ENCODE measurements around the gene ADD1. TPM values are rescaled to one million over a fixed set of nuclear protein-coding genes. Genes with fewer than 3 reads are reported as not detected.

ADD1 gene
- total and polyA plus RNA-seq, 2 donors (not counting 1 experiment from before 2014, with no cell fraction given): 164 to 171 TPM

DNA sequence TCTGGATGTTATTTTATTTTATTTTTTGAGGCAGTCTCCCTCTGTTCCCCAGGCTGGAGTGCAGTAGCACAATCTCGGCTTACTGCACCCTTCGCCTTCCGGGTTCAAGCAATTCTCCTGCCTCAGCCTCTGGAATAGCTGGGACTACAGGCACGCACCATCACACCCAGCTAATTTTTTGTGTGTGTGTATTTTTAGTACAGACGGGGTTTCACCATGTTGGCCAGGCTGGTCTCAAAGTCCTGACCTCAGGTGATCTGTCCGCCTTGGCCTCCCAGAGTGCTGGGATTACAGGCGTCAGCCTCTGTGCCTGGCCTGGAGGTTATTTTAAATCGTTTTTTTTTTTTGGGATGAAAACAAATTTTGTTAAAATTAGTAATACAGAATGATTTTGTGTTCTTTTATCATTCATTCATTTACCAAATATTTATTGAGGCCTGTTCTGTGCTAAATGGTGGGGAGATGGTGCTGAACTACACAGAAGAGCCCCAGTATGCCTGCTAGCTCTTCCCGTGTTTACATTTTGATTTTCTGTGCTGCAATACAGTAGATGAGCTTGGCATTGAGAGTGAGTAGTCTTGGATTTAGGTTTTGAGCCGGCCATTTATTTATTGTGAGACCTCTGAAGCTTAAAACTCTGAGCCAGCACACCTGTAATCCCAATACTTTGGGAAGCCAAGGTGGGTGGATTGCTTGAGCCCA, 22.7 kb downstream of the ADD1 start:
- TF ChIP-seq, protein P1, sequence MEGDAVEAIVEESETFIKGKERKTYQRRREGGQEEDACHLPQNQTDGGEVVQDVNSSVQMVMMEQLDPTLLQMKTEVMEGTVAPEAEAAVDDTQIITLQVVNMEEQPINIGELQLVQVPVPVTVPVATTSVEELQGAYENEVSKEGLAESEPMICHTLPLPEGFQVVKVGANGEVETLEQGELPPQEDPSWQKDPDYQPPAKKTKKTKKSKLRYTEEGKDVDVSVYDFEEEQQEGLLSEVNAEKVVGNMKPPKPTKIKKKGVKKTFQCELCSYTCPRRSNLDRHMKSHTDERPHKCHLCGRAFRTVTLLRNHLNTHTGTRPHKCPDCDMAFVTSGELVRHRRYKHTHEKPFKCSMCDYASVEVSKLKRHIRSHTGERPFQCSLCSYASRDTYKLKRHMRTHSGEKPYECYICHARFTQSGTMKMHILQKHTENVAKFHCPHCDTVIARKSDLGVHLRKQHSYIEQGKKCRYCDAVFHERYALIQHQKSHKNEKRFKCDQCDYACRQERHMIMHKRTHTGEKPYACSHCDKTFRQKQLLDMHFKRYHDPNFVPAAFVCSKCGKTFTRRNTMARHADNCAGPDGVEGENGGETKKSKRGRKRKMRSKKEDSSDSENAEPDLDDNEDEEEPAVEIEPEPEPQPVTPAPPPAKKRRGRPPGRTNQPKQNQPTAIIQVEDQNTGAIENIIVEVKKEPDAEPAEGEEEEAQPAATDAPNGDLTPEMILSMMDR (conservative IDR thresholded peaks at IDR 0.05 in 1 of 2, IDR thresholded peaks at IDR 0.05 in 1 of 2; ENCODE audit: low read depth in 1 of 2, low read length in 2 of 2): no peak
- no peak for TF ChIP-seq EZH2 (IDR thresholded peaks at IDR 0.05; ENCODE audit: low read length, missing control alignments)
- Histone ChIP-seq H3K27ac (ENCODE audit: insufficient read depth, low read length) (no peak overlapping the region), H3K36me3 (ENCODE audit: control insufficient read depth, insufficient read depth, low read length) (no peaks in the 10 kb centered on the region), H2AFZ (ENCODE audit: low read length) (no peak overlapping the region), H3K4me2 (ENCODE audit: extremely low read depth, insufficient read depth, low read length) (no peak overlapping the region), H3K9me3 (ENCODE audit: control insufficient read depth, insufficient read depth, low read depth, low read length) (no peaks in the 10 kb centered on the region), H3K79me2 (ENCODE audit: control insufficient read depth, insufficient read depth, low read length) (peaks cover 88% of the 10 kb centered on the region), H3K4me3 (replicated peaks in 1 of 4; ENCODE audit: control extremely low read depth in 1 of 4, insufficient read depth in 1 of 4, low read depth in 3 of 4, low read length in 4 of 4) (no peak overlapping the region), H3K27me3 (ENCODE audit: control insufficient read depth, insufficient read depth, low read length) (no peaks in the 10 kb centered on the region), H3K9ac (ENCODE audit: insufficient read depth, low read length) (no peak overlapping the region), H4K20me1 (ENCODE audit: control insufficient read depth, extremely low read depth, insufficient read depth, low read length) (peaks cover 4% of the 10 kb centered on the region), H3K4me1 (ENCODE audit: control insufficient read depth, extremely low read depth, insufficient read depth, low read length) (peaks cover 20% of the 10 kb centered on the region)
- DNase-seq (ENCODE audit: low read depth in 2 of 2): no peak

DNA sequence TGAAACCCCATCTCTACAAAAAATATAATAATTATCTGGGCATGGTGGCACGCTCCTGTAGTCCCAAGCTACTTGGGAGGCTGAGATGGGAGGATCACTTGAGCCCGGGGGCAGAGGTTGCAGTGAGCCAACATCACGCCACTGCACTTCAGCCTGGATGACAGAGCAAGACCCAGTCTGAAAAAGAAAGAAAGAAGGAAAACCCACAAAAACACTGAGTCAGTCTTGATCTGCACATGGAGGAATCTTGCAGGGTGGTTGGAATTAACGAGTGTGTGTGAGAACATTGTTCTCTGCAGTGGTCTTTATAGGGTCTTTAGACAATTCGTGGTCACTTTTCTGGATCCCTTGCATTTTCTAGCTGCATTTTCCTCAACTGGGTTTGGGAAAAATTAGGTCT, 23.2 kb downstream of the ADD1 start:
- H3K79me2 ChIP-seq (ENCODE audit: control insufficient read depth, insufficient read depth, low read length): peaks cover 89% of the 10 kb centered on the region
- peak in 1 of 2 donors; percentile 60 for DNase-seq (ENCODE audit: low read depth in 2 of 2)
- peaks cover 2% of the 10 kb centered on the region for H4K20me1 ChIP-seq (ENCODE audit: control insufficient read depth, extremely low read depth, insufficient read depth, low read length)
- no peaks in the 10 kb centered on the region for H3K9me3 ChIP-seq (ENCODE audit: control insufficient read depth, insufficient read depth, low read depth, low read length)
- no peak overlapping the region for H3K4me3 ChIP-seq (replicated peaks in 1 of 4; ENCODE audit: control extremely low read depth in 1 of 4, insufficient read depth in 1 of 4, low read depth in 3 of 4, low read length in 4 of 4)
- TF ChIP-seq, protein P1 (conservative IDR thresholded peaks at IDR 0.05 in 1 of 2, IDR thresholded peaks at IDR 0.05 in 1 of 2; ENCODE audit: low read depth in 1 of 2, low read length in 2 of 2): no peak
- TF ChIP-seq EZH2 (IDR thresholded peaks at IDR 0.05; ENCODE audit: low read length, missing control alignments): no peak
- no peak overlapping the region for H3K9ac ChIP-seq (ENCODE audit: insufficient read depth, low read length)
- no peak overlapping the region for H2AFZ ChIP-seq (ENCODE audit: low read length)
- H3K4me1 ChIP-seq (ENCODE audit: control insufficient read depth, extremely low read depth, insufficient read depth, low read length): peaks cover 19% of the 10 kb centered on the region
- no peak overlapping the region for H3K27ac ChIP-seq (ENCODE audit: insufficient read depth, low read length)
- H3K36me3 ChIP-seq (ENCODE audit: control insufficient read depth, insufficient read depth, low read length): no peaks in the 10 kb centered on the region
- H3K4me2 ChIP-seq (ENCODE audit: extremely low read depth, insufficient read depth, low read length): peak overlapping the region; percentile 92
- H3K27me3 ChIP-seq (ENCODE audit: control insufficient read depth, insufficient read depth, low read length): no peaks in the 10 kb centered on the region

DNA sequence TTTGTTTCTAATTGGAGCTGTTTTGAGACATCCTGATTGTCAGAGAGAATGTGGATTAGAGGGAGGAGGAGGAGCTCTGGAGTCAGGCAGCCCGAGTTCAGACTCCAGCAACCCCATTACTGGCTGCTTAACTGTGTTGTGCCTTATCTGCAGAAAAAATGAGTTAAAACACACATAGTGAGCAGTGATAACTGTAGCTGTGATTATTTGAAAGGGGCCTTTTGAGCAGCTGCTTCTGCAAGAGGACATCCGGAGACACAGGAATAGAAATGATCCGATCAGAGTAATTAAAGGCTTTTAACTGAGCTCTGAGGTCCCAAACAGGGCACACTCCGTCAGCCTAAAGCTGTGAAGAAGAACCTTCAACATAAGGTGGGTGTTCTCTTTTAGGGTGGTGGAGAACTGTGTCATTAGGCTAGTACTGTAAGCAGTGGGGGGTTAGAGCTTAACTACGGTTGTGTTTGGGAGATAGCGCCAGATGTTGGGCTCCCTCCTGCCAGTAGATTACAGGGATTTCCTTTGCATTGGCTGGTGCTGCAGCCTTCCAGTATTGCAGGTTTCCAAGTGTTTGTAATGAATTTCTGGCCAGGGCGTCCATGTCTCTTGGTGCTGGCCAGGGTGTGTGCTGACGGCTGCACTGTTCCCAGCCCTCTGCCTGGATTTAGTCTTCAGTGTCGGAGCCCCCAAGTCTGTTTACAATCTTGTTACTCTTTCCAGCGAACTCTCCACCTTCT, 24.3 kb downstream of the ADD1 start:
- Histone ChIP-seq H3K9me3 (ENCODE audit: control insufficient read depth, insufficient read depth, low read depth, low read length) (no peaks in the 10 kb centered on the region), H2AFZ (ENCODE audit: low read length) (no peak overlapping the region), H3K4me2 (ENCODE audit: extremely low read depth, insufficient read depth, low read length) (peak overlapping the region; percentile 92), H3K27ac (ENCODE audit: insufficient read depth, low read length) (peak overlapping the region; percentile 48), H3K36me3 (ENCODE audit: control insufficient read depth, insufficient read depth, low read length) (no peaks in the 10 kb centered on the region), H4K20me1 (ENCODE audit: control insufficient read depth, extremely low read depth, insufficient read depth, low read length) (no peaks in the 10 kb centered on the region), H3K4me1 (ENCODE audit: control insufficient read depth, extremely low read depth, insufficient read depth, low read length) (peaks cover 12% of the 10 kb centered on the region), H3K9ac (ENCODE audit: insufficient read depth, low read length) (no peak overlapping the region), H3K79me2 (ENCODE audit: control insufficient read depth, insufficient read depth, low read length) (peaks cover 90% of the 10 kb centered on the region), H3K27me3 (ENCODE audit: control insufficient read depth, insufficient read depth, low read length) (no peaks in the 10 kb centered on the region), H3K4me3 (replicated peaks in 1 of 4; ENCODE audit: control extremely low read depth in 1 of 4, insufficient read depth in 1 of 4, low read depth in 3 of 4, low read length in 4 of 4) (peak overlapping the region; percentile 32 to 55 (median 41))
- peak; percentile 34 to 61 for DNase-seq (ENCODE audit: low read depth in 2 of 2)
- no peak for TF ChIP-seq EZH2 (IDR thresholded peaks at IDR 0.05; ENCODE audit: low read length, missing control alignments)
- TF ChIP-seq, protein P1 (conservative IDR thresholded peaks at IDR 0.05 in 1 of 2, IDR thresholded peaks at IDR 0.05 in 1 of 2; ENCODE audit: low read depth in 1 of 2, low read length in 2 of 2): no peak

All from fibroblast of lung (primary cell).